Mammary epithelial cell (primary cell): ENCODE data around the gene ATXN1.

Source experiments
- CTCF ChIP-seq, 2 donors: IDR thresholded peaks in 1 of 2; conservative IDR thresholded peaks in 1 of 2; 2 replicates each; pipeline ENCODE4 v1.5.1; 2011 to 2012; ENCODE audit warnings: inconsistent platforms in 2 of 2, low read length in 2 of 2, mild to moderate bottlenecking in 2 of 2, control low read depth in 1 of 2, low read depth in 1 of 2; ENCODE audit not compliant: insufficient read depth in 1 of 2; ENCODE audit errors: extremely low read depth in 1 of 2
- EZH2 ChIP-seq: IDR thresholded peaks from 2 replicates; pipeline ENCODE4 v1.6.1; 2012; ENCODE audit warnings: low read length, inconsistent platforms, borderline replicate concordance

GRCh38 chr6:16572943-16573342 lies 188.3 kb downstream of the ATXN1 start:
- TF ChIP-seq CTCF (conservative IDR thresholded peaks at IDR 0.05 in 1 of 2, IDR thresholded peaks at IDR 0.05 in 1 of 2; ENCODE audit: extremely low read depth in 1 of 2, insufficient read depth in 1 of 2, low read depth in 1 of 2, low read length in 2 of 2) (no peak), EZH2 (no peak)
